GM18502 (cell line): ENCODE measurements around the gene MAP7.

Experiments
- ATAC-seq: cut with Tn5 transposase; IDR thresholded peaks from one replicate; pipeline ENCODE4 v1.9.1; 2021; ENCODE audit warnings: mild to moderate bottlenecking; ENCODE audit not compliant: unreplicated experiment, poor library complexity

MAP7 gene

GRCh38 chr6:136566007-136566487 lies 15.8 kb upstream of the MAP7 start:
- ATAC-seq = no peak

- ATAC-seq = no peak
These were observed 14.0 kb upstream of the MAP7 start for GRCh38 chr6:136564180-136564579.

GRCh38 chr6:136563386-136564152 lies 13.3 kb upstream of the MAP7 start:
- ATAC-seq = no peak

- no peak for ATAC-seq
These were observed 12.0 kb upstream of the MAP7 start for GRCh38 chr6:136562211-136562610.

DNA sequence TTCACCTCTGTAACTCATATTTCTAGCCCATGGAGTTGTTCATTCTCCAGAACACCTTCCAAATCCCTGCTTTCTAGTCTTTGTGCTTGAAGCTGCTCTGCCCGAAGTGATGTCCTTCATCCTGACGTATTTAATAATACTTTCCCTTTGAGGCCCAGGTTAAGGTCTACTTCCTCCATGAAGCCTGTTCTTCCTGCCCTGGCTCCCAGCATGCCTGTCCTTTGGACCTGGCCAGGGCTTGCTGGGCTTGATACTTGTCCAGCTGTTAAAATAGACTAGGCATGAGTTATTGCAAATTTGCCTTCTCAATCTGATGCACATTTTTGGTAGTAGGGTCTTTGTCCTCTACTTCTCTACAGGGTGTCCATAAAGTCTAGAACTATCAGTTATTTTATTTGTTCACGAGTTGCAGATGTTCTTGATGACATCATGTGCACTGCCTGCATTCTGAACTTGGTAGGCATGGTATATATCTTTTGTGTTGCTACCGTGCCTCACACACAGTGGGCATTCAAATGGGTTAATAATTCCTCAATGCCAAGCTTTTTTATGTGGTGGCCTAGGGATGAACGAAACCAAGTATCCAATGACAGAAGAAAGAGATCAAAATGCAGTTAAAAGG lies 3.1 kb upstream of the MAP7 start:
- no peak for ATAC-seq

GRCh38 chr6:136552054-136552453 lies 1.8 kb upstream of the MAP7 start:
- ATAC-seq = no peak

DNA sequence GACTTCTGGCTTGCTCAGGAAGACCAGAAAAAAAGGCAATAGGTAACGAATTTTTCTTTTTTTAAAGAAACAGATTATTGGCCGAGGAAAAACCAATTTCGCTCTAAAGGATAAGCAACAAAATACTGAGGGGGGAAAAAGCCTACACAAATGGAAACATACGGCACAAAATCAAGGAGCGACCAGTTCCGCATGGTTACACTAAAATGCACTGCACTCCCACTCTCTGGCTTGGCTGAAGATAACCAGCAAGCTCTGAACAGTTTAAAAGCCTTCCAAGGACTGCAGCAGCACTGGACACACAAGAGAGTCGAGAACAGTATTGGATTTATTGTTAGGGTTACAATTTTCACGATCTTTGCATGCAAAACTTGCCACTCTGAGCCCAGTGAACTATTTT lies 881 bp upstream of the MAP7 start:
- no peak for ATAC-seq

GRCh38 chr6:136550045-136550329 lies 235 bp downstream of the MAP7 start:
- ATAC-seq = peak; percentile 65

GRCh38 chr6:136549300-136550044 lies 750 bp downstream of the MAP7 start:
- no peak for ATAC-seq

- ATAC-seq = no peak
These were observed 1.5 kb downstream of the MAP7 start for GRCh38 chr6:136548582-136549299.

DNA sequence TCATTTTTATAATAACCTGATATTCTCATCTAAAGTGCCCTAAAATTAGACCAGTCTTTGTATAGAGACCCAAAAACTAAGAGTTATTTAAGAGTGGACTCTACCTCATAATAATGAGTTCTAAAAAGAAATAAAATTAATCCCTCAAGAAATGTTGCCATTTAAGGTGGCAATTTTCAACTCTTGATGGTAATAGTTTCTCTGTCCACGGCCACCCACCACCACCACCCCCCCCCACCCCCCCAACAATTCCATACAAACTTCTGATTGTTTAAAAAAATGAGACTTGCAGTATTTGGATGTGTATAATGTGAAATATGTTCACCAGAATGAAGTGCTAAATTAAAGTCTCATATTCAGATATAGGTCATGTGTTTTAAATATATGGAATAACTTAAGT lies 2.4 kb downstream of the MAP7 start:
- no peak for ATAC-seq

- ATAC-seq = no peak
These were observed 2.9 kb downstream of the MAP7 start for GRCh38 chr6:136547336-136547735.

DNA sequence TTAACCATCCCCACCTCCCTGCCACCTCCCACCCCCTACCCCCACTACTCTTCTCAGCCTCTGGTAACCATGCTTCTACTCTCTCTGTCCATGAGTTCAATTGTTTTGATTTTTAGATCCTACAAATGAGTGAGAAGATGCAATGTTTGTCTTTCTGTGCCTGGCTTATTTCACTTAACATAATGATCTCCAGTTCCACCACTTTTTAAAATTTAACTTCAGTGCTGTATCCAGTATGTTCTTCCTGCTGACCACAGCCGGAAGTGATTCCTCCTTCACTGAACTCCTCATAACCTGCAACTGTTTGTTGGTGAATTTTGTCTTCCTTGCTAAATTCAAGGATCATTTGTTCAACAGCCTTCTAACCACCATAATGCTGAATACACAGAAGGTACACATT lies 3.9 kb downstream of the MAP7 start:
- no peak for ATAC-seq

- ATAC-seq = no peak
These were observed 5.9 kb downstream of the MAP7 start for GRCh38 chr6:136544326-136544725.

GRCh38 chr6:136541395-136541794 lies 8.8 kb downstream of the MAP7 start:
- no peak for ATAC-seq

- ATAC-seq = no peak
These were observed 10.1 kb downstream of the MAP7 start for GRCh38 chr6:136539967-136540652.

DNA sequence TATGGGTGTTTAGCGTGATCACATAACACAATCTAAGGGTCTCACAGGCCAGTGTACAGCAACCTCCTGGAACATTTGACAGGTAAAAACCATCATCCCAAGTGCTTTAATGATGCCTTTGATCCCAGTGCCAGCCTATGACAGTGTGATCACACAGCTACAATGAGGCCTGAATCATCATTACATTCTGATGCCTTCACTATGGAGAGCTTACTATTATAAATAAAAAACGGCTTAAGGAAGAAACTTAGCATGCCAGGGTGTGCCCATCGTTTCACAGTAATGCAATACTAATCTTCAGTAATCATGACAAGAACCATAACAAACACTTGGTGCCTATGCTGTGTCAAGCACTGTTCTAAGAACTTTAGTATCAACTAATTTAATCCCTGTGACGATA lies 11.4 kb downstream of the MAP7 start:
- ATAC-seq = no peak

GRCh38 chr6:136535880-136536650 lies 14.2 kb downstream of the MAP7 start:
- no peak for ATAC-seq

- ATAC-seq = no peak
These were observed 15.0 kb downstream of the MAP7 start for GRCh38 chr6:136535017-136535765.
